Pulmonary artery endothelial cell (primary cell): ENCODE results near the gene IL3. TPM values are rescaled to one million over a fixed set of nuclear protein-coding genes. Genes with fewer than 3 reads are reported as not detected.
A peak's percentile ranks its signal among the peaks of the same experiment; 100 is the strongest.

ENCODE experiments used
- DNase-seq: peaks from one replicate; pipeline ENCODE4 v3.0.0-alpha.2; 2011; ENCODE audit warnings: low read depth, low spot score
- total RNA-seq: library from RNA; depleted of rRNA; stranded (reverse); fragments of >200 nt; gene quantifications from 2 replicates; pipeline ENCODE4 v1.2.3, GENCODE V29; 2014

IL3 gene
- total RNA-seq, 1 donor from 2014 or later = not detected

GRCh38 chr5:132056610-132057497 is 3.6 kb upstream of the IL3 start:
- DNase-seq = no peak

DNA sequence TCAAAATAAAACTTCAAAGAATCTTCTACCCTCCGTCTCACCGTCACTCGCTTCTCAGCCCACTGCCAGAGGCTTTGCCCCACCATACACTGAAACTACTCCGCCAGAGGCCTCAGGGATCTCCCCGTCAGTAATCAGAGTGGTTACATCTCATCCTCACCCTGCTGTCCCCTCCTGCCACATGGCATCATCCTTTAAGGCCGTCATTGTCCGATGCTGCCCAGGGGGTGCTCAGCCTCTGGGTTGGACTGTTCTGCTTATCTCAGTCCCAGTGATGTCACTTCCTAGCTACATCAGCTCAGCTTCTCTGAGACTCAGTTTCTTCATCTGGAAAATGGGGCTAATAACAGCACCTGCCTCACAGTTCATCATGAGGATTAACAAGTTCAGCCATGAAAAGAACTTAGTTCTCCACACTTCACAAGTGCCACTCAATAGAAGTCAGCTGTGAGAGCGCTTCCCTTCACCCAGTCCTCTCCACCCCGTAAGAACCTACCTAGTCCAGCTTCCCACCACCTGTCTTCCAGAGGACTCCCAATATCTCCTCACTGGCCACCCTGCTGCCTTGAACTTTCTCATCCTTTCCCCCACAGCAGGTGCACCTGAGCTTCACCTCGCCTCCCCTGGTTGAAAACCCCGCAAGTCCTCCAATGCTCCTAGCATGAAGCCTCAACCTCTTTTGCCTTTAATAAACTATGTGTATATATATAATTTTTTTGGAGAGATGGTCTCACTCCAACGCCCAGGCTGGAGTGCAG is 2.8 kb upstream of the IL3 start:
- no peak for DNase-seq

GRCh38 chr5:132058646-132059042 is 1.8 kb upstream of the IL3 start:
- no peak for DNase-seq

GRCh38 chr5:132059043-132059695 is 1.3 kb upstream of the IL3 start:
- no peak for DNase-seq

- no peak for DNase-seq
These were observed 557 bp upstream of the IL3 start for GRCh38 chr5:132059696-132060500.

DNA sequence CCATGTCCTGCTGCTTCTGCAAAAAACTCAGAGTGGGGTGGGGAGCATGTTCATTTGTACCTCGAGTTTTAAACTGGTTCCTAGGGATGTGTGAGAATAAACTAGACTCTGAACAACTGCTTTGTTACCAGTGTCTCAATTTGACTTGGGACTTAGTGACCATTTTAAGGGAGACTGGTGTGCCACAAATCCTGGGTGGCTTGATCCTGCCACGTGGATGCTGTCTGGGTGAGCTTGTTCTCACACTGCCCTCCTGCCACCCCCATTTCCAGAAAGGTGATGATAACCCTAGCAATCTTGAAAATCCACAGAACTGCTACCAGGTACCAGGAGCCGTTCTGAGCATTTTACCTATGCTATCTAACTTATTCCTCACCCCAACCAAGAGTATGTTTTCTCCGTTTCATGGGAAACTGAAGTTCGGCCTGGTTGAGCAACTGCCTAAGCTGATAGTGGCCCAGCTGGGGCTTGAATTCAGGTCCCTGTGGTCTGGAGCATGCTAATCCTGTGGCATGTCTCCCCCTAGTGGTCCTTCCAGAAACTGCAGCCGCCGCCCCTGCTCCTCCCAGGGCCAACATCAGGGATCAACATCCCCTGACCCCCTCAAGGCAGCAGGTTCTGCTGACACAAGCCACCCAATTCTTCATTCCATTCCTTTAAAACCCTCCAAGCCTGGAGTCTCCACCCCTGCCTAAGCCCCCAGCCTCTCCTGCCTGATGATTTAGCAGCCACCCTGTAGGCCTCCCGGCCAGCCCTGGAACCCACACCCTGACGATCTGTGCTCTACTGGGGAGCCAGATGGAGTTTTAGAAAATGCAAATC is 2.8 kb downstream of the IL3 start:
- no peak for DNase-seq

DNA sequence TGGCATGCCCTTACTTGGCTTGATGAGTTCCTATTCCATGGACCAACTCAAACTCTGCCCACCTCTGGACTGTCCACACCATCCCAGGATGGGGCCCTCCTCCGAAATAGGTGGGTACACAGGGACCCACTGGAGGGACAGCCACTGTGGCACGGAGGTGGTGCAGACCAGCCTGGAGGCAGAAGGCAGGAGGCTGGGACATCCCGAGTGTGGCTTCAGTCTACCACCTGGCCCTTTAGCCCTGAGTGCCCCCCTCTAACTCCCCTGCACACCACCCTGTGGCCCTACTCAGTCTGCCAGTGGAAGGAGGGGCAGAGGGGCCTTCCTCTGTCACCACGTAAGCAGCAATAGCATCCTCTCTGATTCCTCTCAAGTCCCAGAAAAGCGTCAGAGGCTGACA is 3.7 kb downstream of the IL3 start:
- DNase-seq = no peak

- DNase-seq = peak; percentile 24
These were observed 4.4 kb downstream of the IL3 start for GRCh38 chr5:132064738-132065331.

- DNase-seq = no peak
These were observed 5.0 kb downstream of the IL3 start for GRCh38 chr5:132065351-132065937.

DNA sequence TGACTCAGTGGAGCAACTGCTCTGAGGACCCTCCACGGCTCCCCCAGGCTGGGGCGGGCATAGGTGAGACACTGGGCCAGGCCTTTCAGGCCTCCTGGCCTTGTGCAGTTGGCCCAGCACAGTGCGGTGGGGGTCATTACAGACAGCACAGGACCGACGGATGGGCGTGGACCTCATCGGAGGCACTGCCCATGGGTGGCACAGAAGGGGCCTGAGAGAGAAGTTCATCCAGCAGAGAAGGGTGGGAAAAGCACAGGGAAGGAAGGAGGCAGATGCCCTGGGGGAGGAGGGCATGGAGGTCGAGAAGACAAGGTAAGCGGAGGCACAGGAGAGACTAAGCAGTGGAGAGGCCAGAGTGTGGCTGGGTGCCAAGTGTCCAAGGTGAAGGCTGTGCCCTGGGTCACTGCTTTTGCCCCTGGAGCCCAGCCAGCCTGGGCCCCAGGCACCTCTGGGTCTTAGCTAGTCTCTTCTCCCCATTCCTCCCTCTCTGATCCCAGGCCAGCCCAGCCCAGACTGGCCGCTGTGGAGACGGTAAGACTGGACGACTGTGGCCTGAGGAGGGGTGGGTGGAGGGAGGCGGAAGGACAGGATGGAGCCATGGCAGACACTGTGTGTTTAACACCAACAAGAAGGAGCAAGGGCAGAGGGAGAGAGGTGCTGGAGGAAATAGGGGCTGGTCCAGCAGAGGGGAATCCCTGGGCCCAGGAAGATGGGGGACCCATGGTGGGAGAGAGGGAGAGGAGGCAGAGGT is 5.7 kb downstream of the IL3 start:
- no peak for DNase-seq

- no peak for DNase-seq
These were observed 6.4 kb downstream of the IL3 start for GRCh38 chr5:132066871-132067270.

DNA sequence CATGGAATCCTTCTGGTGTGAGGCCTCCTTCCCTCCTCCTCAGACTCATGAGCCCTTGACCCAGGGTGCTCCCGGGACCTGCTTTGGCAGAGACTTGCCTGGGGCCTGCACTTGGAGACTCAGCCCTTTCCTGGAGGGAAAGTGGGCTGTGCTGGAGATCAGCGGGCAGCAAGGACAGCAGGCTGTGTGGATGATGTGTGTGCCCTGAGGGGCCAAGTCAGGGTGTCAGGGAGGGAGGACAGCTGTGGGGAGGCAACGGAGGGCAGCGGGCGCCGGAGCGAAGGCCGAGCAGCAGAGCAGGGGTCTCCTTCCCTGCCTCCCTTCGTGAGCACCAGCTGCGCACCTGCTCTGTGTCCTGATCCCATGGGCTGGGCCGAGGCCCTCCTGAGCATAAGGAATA is 7.0 kb downstream of the IL3 start:
- DNase-seq = no peak

- DNase-seq = no peak
These were observed 7.7 kb downstream of the IL3 start for GRCh38 chr5:132067941-132068808.

GRCh38 chr5:132069561-132069960 is 9.1 kb downstream of the IL3 start:
- no peak for DNase-seq

GRCh38 chr5:132069994-132070393 is 9.5 kb downstream of the IL3 start:
- DNase-seq = no peak

- no peak for DNase-seq
These were observed 10.2 kb downstream of the IL3 start for GRCh38 chr5:132070460-132071337.

- no peak for DNase-seq
These were observed 10.9 kb downstream of the IL3 start for GRCh38 chr5:132071338-132071707.
